HL-60 (cell line): Measurements from ENCODE around the gene FEN1.

ENCODE experiments used
- DNase-seq, 2 experiments: peaks; one replicate each; pipeline ENCODE4 v3.0.0-alpha.2; 2010 to 2020; ENCODE audit warnings: low read depth in 1 of 2, low spot score in 1 of 2
- H3K27ac ChIP-seq: fragments of 250-450 bp; sonication (Bioruptor Pico); replicated peaks from 2 replicates; pipeline ENCODE4 v1.5.1; 2020; ENCODE audit warnings: mild to moderate bottlenecking, moderate library complexity
- H3K27me3 ChIP-seq: fragments of 250-450 bp; sonication (Bioruptor Pico); 2 replicates; pipeline ENCODE4 v1.5.1; 2021; ENCODE audit warnings: mild to moderate bottlenecking, moderate library complexity; ENCODE audit not compliant: insufficient read depth, poor library complexity, severe bottlenecking
- H3K4me3 ChIP-seq: replicated peaks from 2 replicates; pipeline ENCODE4 v1.5.1; 2011; ENCODE audit warnings: mild to moderate bottlenecking, control low read depth, low read length; ENCODE audit not compliant: insufficient read depth
- GABPA ChIP-seq: IDR thresholded peaks from 2 replicates; pipeline ENCODE4 v1.6.1; 2012; ENCODE audit warnings: low read depth
- POLR2AphosphoS5 ChIP-seq: IDR thresholded peaks from 2 replicates; pipeline ENCODE4 v1.6.1; 2012; ENCODE audit warnings: low read depth
- SPI1 ChIP-seq: IDR thresholded peaks from 2 replicates; pipeline ENCODE4 v1.6.1; 2012; ENCODE audit warnings: low read depth, mild to moderate bottlenecking, borderline replicate concordance
- TF ChIP-seq, protein P1 (sequence below): IDR thresholded peaks from 2 replicates; pipeline ENCODE4 v1.6.1; 2012; ENCODE audit warnings: low read depth; ENCODE audit not compliant: insufficient replicate concordance
- TF ChIP-seq, protein P2 (sequence below): IDR thresholded peaks from one replicate; pipeline ENCODE4 v1.5.1; 2011; ENCODE audit warnings: low read length, control low read depth, inconsistent platforms; ENCODE audit not compliant: insufficient read depth

The FEN1 gene

DNA sequence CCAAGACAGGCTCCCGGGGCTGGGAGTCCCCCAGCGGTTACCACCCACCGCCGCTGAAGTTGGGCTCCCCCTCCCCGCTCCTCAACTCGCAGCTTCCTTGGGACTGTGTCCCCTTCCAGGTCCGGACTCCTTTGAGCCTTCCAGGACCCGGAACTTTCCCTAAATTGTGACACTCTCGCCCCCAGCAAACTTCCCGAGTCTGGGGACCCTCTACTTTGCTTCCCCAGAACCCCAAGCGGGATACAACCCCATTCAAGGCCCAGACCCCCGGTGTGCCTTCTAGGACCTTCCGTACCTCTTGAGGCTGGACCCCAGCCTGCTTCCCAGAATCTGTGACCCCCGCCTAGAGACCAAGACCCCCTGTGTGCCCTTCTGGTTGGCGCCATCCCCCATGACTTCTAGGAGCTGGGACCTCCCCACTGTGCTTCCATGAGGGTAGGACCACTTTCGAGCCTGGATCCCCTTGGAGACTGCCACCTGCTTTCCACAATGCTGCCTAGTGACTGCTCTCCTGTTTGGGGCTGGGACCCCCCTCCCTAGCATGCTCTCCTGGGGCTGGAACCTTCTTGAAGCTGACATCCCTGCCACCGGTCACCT is 39.7 kb upstream of the FEN1 start:
- no peak overlapping the region for H3K27ac ChIP-seq
- peaks cover 25% of the 10 kb centered on the region for H3K27me3 ChIP-seq
- no peak overlapping the region; the same call in 1 of the 2 replicates for H3K4me3 ChIP-seq
- TF ChIP-seq POLR2AphosphoS5, result no peak
- TF ChIP-seq GABPA, result no peak
- TF ChIP-seq SPI1, result no peak
- TF ChIP-seq, protein P1, sequence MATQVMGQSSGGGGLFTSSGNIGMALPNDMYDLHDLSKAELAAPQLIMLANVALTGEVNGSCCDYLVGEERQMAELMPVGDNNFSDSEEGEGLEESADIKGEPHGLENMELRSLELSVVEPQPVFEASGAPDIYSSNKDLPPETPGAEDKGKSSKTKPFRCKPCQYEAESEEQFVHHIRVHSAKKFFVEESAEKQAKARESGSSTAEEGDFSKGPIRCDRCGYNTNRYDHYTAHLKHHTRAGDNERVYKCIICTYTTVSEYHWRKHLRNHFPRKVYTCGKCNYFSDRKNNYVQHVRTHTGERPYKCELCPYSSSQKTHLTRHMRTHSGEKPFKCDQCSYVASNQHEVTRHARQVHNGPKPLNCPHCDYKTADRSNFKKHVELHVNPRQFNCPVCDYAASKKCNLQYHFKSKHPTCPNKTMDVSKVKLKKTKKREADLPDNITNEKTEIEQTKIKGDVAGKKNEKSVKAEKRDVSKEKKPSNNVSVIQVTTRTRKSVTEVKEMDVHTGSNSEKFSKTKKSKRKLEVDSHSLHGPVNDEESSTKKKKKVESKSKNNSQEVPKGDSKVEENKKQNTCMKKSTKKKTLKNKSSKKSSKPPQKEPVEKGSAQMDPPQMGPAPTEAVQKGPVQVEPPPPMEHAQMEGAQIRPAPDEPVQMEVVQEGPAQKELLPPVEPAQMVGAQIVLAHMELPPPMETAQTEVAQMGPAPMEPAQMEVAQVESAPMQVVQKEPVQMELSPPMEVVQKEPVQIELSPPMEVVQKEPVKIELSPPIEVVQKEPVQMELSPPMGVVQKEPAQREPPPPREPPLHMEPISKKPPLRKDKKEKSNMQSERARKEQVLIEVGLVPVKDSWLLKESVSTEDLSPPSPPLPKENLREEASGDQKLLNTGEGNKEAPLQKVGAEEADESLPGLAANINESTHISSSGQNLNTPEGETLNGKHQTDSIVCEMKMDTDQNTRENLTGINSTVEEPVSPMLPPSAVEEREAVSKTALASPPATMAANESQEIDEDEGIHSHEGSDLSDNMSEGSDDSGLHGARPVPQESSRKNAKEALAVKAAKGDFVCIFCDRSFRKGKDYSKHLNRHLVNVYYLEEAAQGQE, result no peak
- TF ChIP-seq, protein P2, sequence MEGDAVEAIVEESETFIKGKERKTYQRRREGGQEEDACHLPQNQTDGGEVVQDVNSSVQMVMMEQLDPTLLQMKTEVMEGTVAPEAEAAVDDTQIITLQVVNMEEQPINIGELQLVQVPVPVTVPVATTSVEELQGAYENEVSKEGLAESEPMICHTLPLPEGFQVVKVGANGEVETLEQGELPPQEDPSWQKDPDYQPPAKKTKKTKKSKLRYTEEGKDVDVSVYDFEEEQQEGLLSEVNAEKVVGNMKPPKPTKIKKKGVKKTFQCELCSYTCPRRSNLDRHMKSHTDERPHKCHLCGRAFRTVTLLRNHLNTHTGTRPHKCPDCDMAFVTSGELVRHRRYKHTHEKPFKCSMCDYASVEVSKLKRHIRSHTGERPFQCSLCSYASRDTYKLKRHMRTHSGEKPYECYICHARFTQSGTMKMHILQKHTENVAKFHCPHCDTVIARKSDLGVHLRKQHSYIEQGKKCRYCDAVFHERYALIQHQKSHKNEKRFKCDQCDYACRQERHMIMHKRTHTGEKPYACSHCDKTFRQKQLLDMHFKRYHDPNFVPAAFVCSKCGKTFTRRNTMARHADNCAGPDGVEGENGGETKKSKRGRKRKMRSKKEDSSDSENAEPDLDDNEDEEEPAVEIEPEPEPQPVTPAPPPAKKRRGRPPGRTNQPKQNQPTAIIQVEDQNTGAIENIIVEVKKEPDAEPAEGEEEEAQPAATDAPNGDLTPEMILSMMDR, result no peak
- no peak for DNase-seq

DNA sequence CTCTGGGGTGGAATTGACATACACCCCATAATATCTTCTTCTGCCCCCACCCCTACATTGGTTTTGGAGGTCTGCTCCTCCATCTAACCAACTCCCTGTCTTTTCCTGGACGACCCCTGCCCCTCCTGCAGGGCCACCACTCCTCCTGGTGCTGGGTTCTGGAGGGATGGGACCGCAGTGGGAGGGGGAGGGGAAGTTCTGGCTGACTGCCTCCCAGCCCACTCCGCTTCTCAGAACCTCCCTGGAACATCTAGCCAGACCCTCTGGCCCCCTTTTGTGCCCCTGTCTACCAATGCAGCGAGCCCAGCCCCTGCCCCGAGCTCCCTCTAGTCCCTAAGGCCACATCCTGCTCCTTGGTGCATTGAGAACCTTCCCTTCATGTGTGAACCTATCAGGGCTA is 39.0 kb upstream of the FEN1 start:
- Histone ChIP-seq H3K27me3 (peaks cover 25% of the 10 kb centered on the region), H3K27ac (no peak overlapping the region), H3K4me3 (no peak overlapping the region)
- DNase-seq, result no peak
- TF ChIP-seq POLR2AphosphoS5 (no peak), SPI1 (no peak), GABPA (no peak)
- TF ChIP-seq, protein P1, result no peak
- TF ChIP-seq, protein P2, result no peak

DNA sequence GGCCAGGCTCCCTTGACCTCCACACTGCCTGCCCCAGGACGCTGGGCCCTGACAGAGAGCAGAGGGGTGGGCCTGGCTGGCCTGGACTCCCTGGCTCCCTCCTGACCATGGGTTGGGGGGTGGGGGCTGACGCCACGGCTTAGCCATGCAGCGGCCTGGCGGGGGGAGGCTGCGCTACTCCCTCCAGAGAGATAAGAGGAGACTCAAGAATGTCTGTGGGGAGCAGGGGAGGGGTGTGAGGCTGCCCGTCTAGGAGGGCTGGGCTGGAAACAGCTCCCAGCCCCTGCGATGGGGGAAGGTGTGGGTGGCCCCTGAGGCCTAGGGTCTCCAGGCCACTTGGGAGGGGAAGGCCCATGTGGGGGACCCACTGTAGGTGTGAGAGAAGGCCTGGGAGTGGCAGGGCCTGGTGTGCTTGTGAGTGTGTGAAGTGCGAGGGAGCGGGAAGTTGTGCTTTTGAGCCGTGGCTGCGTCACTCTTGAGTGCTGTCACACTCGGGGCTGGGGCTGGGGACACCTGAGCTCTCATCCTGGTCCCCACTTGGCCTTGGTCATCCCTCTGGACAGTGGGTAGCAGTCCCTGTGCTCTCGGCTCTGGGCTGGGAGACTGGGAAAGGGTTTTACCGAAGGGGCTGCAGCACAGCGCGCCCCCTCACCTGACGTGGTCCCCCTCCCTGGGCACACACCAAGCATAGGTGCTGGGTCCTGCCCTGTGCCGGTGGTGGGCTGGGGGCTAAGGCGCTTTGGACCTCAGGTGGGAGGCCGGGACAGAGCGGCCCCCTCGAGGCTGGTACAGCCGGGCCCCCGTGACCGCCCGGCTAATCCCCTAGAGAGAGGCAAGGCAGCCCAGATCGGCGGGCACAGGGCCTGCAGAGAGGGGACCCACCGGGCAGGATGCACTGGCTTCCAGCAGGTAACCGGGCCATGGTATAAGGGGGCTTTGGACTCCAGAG is 37.9 kb upstream of the FEN1 start:
- H3K27ac ChIP-seq, result no peak overlapping the region
- H3K4me3 ChIP-seq, result no peak overlapping the region
- peaks cover 25% of the 10 kb centered on the region for H3K27me3 ChIP-seq
- no peak for DNase-seq
- TF ChIP-seq, protein P2, result no peak
- TF ChIP-seq, protein P1, result no peak
- TF ChIP-seq POLR2AphosphoS5 (no peak), SPI1 (no peak), GABPA (no peak)
